HEK293T (cell line): ENCODE measurements around the gene TENM3.

ENCODE experiments used
- BHLHE40 ChIP-seq: fragments of 450-650 bp; IDR thresholded peaks from 2 replicates; pipeline ENCODE4 v1.6.1; 2016; ENCODE audit warnings: mild to moderate bottlenecking, moderate library complexity, borderline replicate concordance
- FOXA1 ChIP-seq: fragments of 450-650 bp; IDR thresholded peaks from 2 replicates; pipeline ENCODE4 v1.6.1; 2016; ENCODE audit warnings: mild to moderate bottlenecking
- FOXK2 ChIP-seq: fragments of 450-650 bp; IDR thresholded peaks from 2 replicates; pipeline ENCODE4 v1.6.1; 2016; ENCODE audit warnings: mild to moderate bottlenecking
- FOXM1 ChIP-seq: fragments of 450-650 bp; IDR thresholded peaks from 2 replicates; pipeline ENCODE4 v1.6.1; 2017; ENCODE audit warnings: mild to moderate bottlenecking, borderline replicate concordance
- HDGF ChIP-seq: fragments of 450-650 bp; IDR thresholded peaks from 2 replicates; pipeline ENCODE4 v1.6.1; 2017; ENCODE audit warnings: antibody characterized with exemption, borderline replicate concordance
- NFRKB ChIP-seq: fragments of 450-650 bp; IDR thresholded peaks from 2 replicates; pipeline ENCODE4 v1.6.1; 2016; ENCODE audit warnings: mild to moderate bottlenecking, moderate library complexity
- PKNOX1 ChIP-seq: fragments of 450-650 bp; IDR thresholded peaks from 2 replicates; pipeline ENCODE4 v1.6.1; 2016
- SP1 ChIP-seq: fragments of 450-650 bp; IDR thresholded peaks from 2 replicates; pipeline ENCODE4 v1.6.1; 2017
- SUZ12 ChIP-seq: fragments of 450-650 bp; IDR thresholded peaks from 2 replicates; pipeline ENCODE4 v1.6.1; 2016; ENCODE audit warnings: mild to moderate bottlenecking
- ZNF384 ChIP-seq: fragments of 450-650 bp; IDR thresholded peaks from 2 replicates; pipeline ENCODE4 v1.6.1; 2016

DNA sequence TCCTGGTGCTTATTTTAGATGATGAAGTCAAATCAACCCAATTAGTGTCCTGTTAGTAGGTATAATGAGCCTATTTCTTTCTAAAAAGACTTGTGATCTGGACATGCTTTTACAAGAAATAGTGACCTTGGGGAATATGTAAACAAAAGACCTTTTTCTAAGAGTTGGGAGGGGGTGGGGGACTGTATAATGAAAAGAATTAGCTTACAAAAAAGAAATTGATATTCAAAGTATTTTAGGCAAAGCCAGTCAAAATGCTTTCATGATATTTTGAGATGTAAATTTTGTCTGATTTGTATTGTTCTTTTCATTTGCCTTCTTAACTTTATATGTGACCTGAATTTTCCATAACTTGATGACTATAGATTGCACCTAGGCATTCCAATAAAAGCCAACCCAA lies 559.4 kb downstream of the TENM3 start:
- TF ChIP-seq FOXM1 = no peak
- no peak for TF ChIP-seq NFRKB
- no peak for TF ChIP-seq HDGF
- no peak for TF ChIP-seq BHLHE40
- TF ChIP-seq PKNOX1 = no peak
- no peak for TF ChIP-seq FOXK2
- no peak for TF ChIP-seq ZNF384
- no peak for TF ChIP-seq SP1
- TF ChIP-seq FOXA1 = no peak
- no peak for TF ChIP-seq SUZ12
